Keratinocyte (primary cell): ENCODE measurements around the gene SMAD5. TPM values are rescaled to one million over a fixed set of nuclear protein-coding genes. Genes with fewer than 3 reads are reported as not detected.

Source experiments
- DNase-seq: peaks from one replicate; pipeline ENCODE4 v3.0.0-alpha.2; 2011; ENCODE audit warnings: low read depth, missing footprints, low spot score
- FAIRE-seq: peaks from 2 replicates; lab custom pipeline; 2011; peaks lifted over from hg19 to GRCh38; lab: Jason Lieb, UNC
- H2AFZ ChIP-seq: 2 replicates; pipeline ENCODE4 v1.6.0; 2012; ENCODE audit warnings: low read length, control low read depth, inconsistent platforms; ENCODE audit not compliant: control insufficient read depth
- H3K27ac ChIP-seq: 2 replicates; pipeline ENCODE4 v1.5.1; 2011; ENCODE audit warnings: low read length; ENCODE audit not compliant: control insufficient read depth, insufficient read depth
- H3K27me3 ChIP-seq: 3 replicates; pipeline ENCODE4 v1.6.0; 2011; ENCODE audit warnings: low read length; ENCODE audit not compliant: control insufficient read depth, insufficient read depth; ENCODE audit errors: extremely low read depth
- H3K36me3 ChIP-seq, 2 experiments: 2 replicates in 1 of 2; 3 replicates in 1 of 2; pipeline ENCODE4 v1.5.1; 2011; ENCODE audit warnings: low read length in 2 of 2, mild to moderate bottlenecking in 1 of 2; ENCODE audit not compliant: control insufficient read depth in 2 of 2, insufficient read depth in 2 of 2; ENCODE audit errors: extremely low read depth in 1 of 2
- H3K4me1 ChIP-seq: 3 replicates; pipeline ENCODE4 v1.5.1; 2011; ENCODE audit warnings: low read length; ENCODE audit not compliant: control insufficient read depth, insufficient read depth; ENCODE audit errors: extremely low read depth
- H3K4me2 ChIP-seq: 3 replicates; pipeline ENCODE4 v1.6.0; 2011; ENCODE audit warnings: low read depth, low read length; ENCODE audit not compliant: control insufficient read depth, insufficient read depth; ENCODE audit errors: extremely low read depth
- H3K4me3 ChIP-seq, 3 experiments: fragments of 200-600 bp in 1 of 3; sonication (generic) in 1 of 3; 2 replicates in 2 of 3; 3 replicates in 1 of 3; pipeline ENCODE4 v1.5.1; 2011 to 2016; ENCODE audit warnings: low read length in 3 of 3, mild to moderate bottlenecking in 3 of 3, control low read depth in 2 of 3, inconsistent platforms in 1 of 3, low read depth in 1 of 3, mixed read lengths in 1 of 3, mixed run types in 1 of 3, moderate library complexity in 1 of 3; ENCODE audit not compliant: control insufficient read depth in 2 of 3, insufficient read depth in 2 of 3; ENCODE audit errors: extremely low read depth in 1 of 3
- H3K79me2 ChIP-seq: 2 replicates; pipeline ENCODE4 v1.6.0; 2012; ENCODE audit warnings: low read length; ENCODE audit not compliant: control insufficient read depth, insufficient read depth
- H3K9ac ChIP-seq: 3 replicates; pipeline ENCODE4 v1.6.0; 2011; ENCODE audit warnings: low read length; ENCODE audit not compliant: control insufficient read depth, insufficient read depth; ENCODE audit errors: extremely low read depth
- H3K9me1 ChIP-seq: 3 replicates; pipeline ENCODE4 v1.6.0; 2011; ENCODE audit warnings: low read length; ENCODE audit not compliant: control insufficient read depth, insufficient read depth; ENCODE audit errors: extremely low read depth
- H3K9me3 ChIP-seq: 2 replicates; pipeline ENCODE4 v1.5.1; 2012; ENCODE audit warnings: low read depth, low read length; ENCODE audit not compliant: control insufficient read depth
- H4K20me1 ChIP-seq: 3 replicates; pipeline ENCODE4 v1.6.0; 2011; ENCODE audit warnings: low read length; ENCODE audit not compliant: control insufficient read depth, insufficient read depth; ENCODE audit errors: extremely low read depth
- EZH2 ChIP-seq: IDR thresholded peaks from one replicate; pipeline ENCODE4 v1.6.1; 2012; ENCODE audit warnings: inconsistent platforms, mild to moderate bottlenecking, low read length, moderate library complexity
- dilution Hi-C: fragments of 300-500 bp; cut with MboI; formaldehyde crosslinking; loops from one replicate; pipeline ENCODE4 v1.7.0; 2020; ENCODE audit warnings: low sequenced_read_pairs; ENCODE audit not compliant: extremely low pct_ligation_motif_present
- polyA plus RNA-seq, 5 experiments: library from polyadenylated mRNA; depleted of rRNA in 3 of 5; stranded (reverse) in 3 of 5; stranded (forward) in 1 of 5; unstranded in 1 of 5; fragments of >200 nt; gene quantifications; 1 replicate in 1 of 5; 2 replicates in 3 of 5; 3 replicates in 1 of 5; pipeline versions ENCODE4 v1.2.1 to v1.2.3, GENCODE V29; 2011 to 2012; ENCODE audit warnings: missing spikeins in 2 of 5, low read depth in 1 of 5, low replicate concordance in 1 of 5
- TF ChIP-seq, protein P1 (sequence below), 3 experiments: IDR thresholded peaks in 1 of 3; conservative IDR thresholded peaks in 1 of 3; optimal IDR thresholded peaks in 1 of 3; 2 replicates in 2 of 3; 3 replicates in 1 of 3; pipeline versions ENCODE3 to v1.5.1; 2011; ENCODE audit warnings: low read length in 3 of 3, mild to moderate bottlenecking in 3 of 3, moderate library complexity in 2 of 3, control low read depth in 1 of 3, inconsistent platforms in 1 of 3; ENCODE audit not compliant: insufficient read depth in 2 of 3; ENCODE audit errors: extremely low read depth in 1 of 3

Gene SMAD5
- polyA plus RNA-seq, 1 donor (not counting 4 experiments of a cell fraction or from before 2014, with no cell fraction given) = 72.1 TPM

DNA sequence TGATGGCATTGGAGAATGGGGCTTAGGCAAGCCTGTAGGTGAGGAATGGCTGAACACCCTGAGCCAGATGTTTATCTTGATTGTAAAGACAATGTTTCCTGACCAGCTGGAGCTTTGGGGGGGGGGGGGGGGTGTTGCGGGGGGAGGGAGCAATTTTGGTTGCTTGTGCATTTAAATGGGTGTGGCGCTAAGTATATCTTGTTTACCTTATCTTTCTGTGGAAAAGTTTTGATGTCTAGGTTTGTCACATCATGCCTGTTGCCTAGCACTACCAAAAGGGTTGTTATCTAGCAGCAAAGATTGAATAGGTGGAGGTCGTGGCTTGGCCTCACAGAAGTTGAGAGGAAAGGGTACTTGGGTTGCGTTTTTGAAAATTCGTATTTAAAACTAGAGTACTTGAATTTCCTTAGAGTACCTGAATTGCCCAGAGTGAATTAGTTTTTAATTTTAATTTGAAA is 1.3 kb downstream of the SMAD5 start:
- Histone ChIP-seq H3K4me2 (peak overlapping the region; percentile 98), H3K4me3 (peak overlapping the region; percentile 61 to 97 (median 95)), H3K79me2 (peaks cover 58% of the 10 kb centered on the region), H3K27ac (peak overlapping the region; percentile 86), H3K9me3 (no peaks in the 10 kb centered on the region), H3K36me3 (peaks cover 0 to 4% of the 10 kb centered on the region in 2 experiments), H4K20me1 (peaks cover 18% of the 10 kb centered on the region), H3K9ac (peak overlapping the region; percentile 95), H3K4me1 (peaks cover 46% of the 10 kb centered on the region), H3K9me1 (no peaks in the 10 kb centered on the region), H3K27me3 (no peaks in the 10 kb centered on the region), H2AFZ (peak overlapping the region; percentile 32)
- no peak for DNase-seq
- FAIRE-seq = no peak
- TF ChIP-seq, protein P1, sequence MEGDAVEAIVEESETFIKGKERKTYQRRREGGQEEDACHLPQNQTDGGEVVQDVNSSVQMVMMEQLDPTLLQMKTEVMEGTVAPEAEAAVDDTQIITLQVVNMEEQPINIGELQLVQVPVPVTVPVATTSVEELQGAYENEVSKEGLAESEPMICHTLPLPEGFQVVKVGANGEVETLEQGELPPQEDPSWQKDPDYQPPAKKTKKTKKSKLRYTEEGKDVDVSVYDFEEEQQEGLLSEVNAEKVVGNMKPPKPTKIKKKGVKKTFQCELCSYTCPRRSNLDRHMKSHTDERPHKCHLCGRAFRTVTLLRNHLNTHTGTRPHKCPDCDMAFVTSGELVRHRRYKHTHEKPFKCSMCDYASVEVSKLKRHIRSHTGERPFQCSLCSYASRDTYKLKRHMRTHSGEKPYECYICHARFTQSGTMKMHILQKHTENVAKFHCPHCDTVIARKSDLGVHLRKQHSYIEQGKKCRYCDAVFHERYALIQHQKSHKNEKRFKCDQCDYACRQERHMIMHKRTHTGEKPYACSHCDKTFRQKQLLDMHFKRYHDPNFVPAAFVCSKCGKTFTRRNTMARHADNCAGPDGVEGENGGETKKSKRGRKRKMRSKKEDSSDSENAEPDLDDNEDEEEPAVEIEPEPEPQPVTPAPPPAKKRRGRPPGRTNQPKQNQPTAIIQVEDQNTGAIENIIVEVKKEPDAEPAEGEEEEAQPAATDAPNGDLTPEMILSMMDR (optimal IDR thresholded peaks at IDR 0.05 in 1 of 3, IDR thresholded peaks at IDR 0.05 in 1 of 3, conservative IDR thresholded peaks at IDR 0.05 in 1 of 3; ENCODE audit: extremely low read depth in 1 of 3, insufficient read depth in 2 of 3, low read length in 3 of 3) = no peak
- TF ChIP-seq EZH2 = no peak
- dilution Hi-C loops = no loop called here

DNA sequence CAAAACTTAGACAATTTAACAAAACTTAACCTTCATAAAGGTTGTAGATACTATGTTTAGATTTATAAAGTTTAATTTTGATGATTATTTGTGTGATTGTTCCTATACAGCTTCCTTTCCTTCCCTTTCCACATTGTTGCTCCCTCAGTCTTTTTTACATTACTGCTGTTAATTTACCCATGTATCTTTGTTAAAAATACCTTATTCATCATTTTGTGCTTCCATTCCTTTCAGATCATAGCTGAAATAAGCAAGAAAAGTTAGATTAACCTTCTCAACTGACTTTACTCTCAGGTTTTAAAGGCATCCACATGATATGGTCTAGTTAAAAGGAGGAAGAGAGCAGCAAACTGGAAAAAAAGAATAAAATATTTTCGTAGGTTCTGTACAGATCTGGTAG is 2.0 kb downstream of the SMAD5 start:
- FAIRE-seq = no peak
- peak overlapping the region; percentile 9 to 97 (median 95) for H3K4me3 ChIP-seq
- peak overlapping the region; percentile 54 for H3K9ac ChIP-seq

More for the DNA sequence above, 2.0 kb downstream of the SMAD5 start:
- no peak overlapping the region for H2AFZ ChIP-seq
- H3K27ac ChIP-seq = peak overlapping the region; percentile 86
- DNase-seq = no peak
- peaks cover 65% of the 10 kb centered on the region for H3K79me2 ChIP-seq
- no peaks in the 10 kb centered on the region for H3K9me3 ChIP-seq
- TF ChIP-seq, protein P1 (optimal IDR thresholded peaks at IDR 0.05 in 1 of 3, IDR thresholded peaks at IDR 0.05 in 1 of 3, conservative IDR thresholded peaks at IDR 0.05 in 1 of 3; ENCODE audit: extremely low read depth in 1 of 3, insufficient read depth in 2 of 3, low read length in 3 of 3) = no peak
- TF ChIP-seq EZH2 = no peak
- H3K9me1 ChIP-seq = no peaks in the 10 kb centered on the region
- dilution Hi-C loops = no loop called here
- H3K4me1 ChIP-seq = peaks cover 52% of the 10 kb centered on the region
- H3K36me3 ChIP-seq = peaks cover 0 to 4% of the 10 kb centered on the region in 2 experiments
- H3K27me3 ChIP-seq = no peaks in the 10 kb centered on the region
- peak overlapping the region; percentile 98 for H3K4me2 ChIP-seq
- peaks cover 21% of the 10 kb centered on the region for H4K20me1 ChIP-seq
